GM19193 (cell line): ENCODE measurements around the gene CEP95.

ENCODE experiments used
- POLR2A ChIP-seq: IDR thresholded peaks from 4 replicates; pipeline ENCODE4 v1.6.1; 2011; ENCODE audit not compliant: insufficient read depth, insufficient read length; ENCODE audit errors: extremely low read depth

Gene CEP95

GRCh38 chr17:64503341-64503740 lies 3.4 kb upstream of the CEP95 start:
- TF ChIP-seq POLR2A = peak; percentile 7

GRCh38 chr17:64503821-64504768 lies 2.7 kb upstream of the CEP95 start:
- no peak for TF ChIP-seq POLR2A

GRCh38 chr17:64504769-64505339 lies 1.9 kb upstream of the CEP95 start:
- no peak for TF ChIP-seq POLR2A

GRCh38 chr17:64505340-64506200 lies 1.2 kb upstream of the CEP95 start:
- no peak for TF ChIP-seq POLR2A

GRCh38 chr17:64506201-64506575 lies 589 bp upstream of the CEP95 start, which contains the start of gene DDX5:
Gene DDX5 (minus strand): TSS chr17:64506289. CDS start chr17:64506119, 170 bp downstream.
- TF ChIP-seq POLR2A = peak; percentile 100

DNA sequence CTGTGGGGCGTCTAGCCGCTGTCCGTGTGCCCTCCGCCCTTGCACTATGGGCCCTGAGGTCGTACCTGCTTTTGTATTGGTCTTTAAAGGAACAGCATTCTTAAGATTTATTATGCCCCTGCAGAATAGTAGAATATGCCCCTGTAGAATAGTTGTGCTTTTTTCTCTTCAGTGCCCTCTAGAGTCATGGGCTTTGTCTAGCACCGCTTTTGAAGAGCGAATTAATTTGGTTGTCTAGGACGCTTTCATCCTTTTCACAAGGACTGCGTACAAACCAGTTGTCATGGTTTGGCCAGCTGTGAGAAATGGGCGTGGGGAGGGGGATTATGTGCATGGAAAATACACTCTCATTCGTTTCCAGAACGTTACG lies 621 bp downstream of the CEP95 start:
- no peak for TF ChIP-seq POLR2A

DNA sequence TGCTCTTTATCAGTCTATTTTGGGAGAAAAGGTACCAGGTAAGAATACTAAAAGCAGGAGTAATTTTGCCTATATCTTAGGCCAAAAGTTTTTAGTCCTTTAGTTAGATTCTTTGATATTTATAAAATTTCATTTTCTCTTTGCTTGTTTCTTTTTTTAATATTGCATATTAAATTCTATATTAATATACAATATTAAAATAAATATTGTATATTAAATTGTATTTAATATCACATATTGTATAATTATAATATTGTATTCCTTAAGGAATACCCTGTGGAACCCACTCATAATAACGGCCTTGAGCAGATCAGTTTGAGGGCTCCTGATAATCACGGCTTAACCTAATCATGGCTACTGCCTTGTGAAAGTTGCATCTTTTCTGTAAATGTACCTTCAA lies 1.9 kb downstream of the CEP95 start:
- TF ChIP-seq POLR2A = no peak

- no peak for TF ChIP-seq POLR2A
Measured at GRCh38 chr17:64509179-64509578, 2.4 kb downstream of the CEP95 start.

GRCh38 chr17:64515419-64515818 lies 8.6 kb downstream of the CEP95 start:
- TF ChIP-seq POLR2A = no peak

- TF ChIP-seq POLR2A = no peak
Measured at GRCh38 chr17:64515829-64516228, 9.1 kb downstream of the CEP95 start.

- TF ChIP-seq POLR2A = no peak
Measured at GRCh38 chr17:64519601-64520000, 12.8 kb downstream of the CEP95 start.

- no peak for TF ChIP-seq POLR2A
Measured at GRCh38 chr17:64520359-64520758, 13.6 kb downstream of the CEP95 start.

DNA sequence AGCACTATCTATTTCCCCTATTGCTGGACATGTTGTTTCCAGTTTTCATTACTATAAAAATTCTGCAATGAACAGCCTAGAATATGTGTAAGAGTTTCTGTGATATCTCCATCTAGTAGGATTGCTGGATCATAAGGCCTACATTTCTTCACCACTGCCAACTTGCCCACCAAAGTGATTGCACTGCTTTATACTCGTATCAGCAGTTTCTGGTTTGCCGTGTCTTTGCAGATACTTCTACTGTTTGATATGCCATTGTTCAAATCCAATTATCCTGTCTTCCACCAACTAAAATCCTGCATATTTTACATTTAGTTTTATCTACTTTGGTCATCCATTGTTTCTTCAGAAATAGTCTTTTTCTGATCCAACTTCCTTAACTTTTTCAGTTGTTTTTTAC lies 21.1 kb downstream of the CEP95 start:
- TF ChIP-seq POLR2A = no peak

- TF ChIP-seq POLR2A = no peak
Measured at GRCh38 chr17:64529221-64529620, 22.4 kb downstream of the CEP95 start.

GRCh38 chr17:64531955-64532371 lies 25.2 kb downstream of the CEP95 start:
- no peak for TF ChIP-seq POLR2A
